Astrocyte of the spinal cord (primary cell): ENCODE results near the gene ZNF592.
A peak's percentile ranks its signal among the peaks of the same experiment; 100 is the strongest.
"Not testable (repeated sequence)": the region's sequence is repeated elsewhere in the genome, so short reads cannot be mapped to it uniquely, and the experiment has no call there.

Experiments used
- DNase-seq: peaks from one replicate; pipeline ENCODE4 v3.0.0; 2011; ENCODE audit warnings: low read depth, low spot score
- H3K4me3 ChIP-seq: 2 replicates; pipeline ENCODE4 v1.5.1; 2011; ENCODE audit warnings: low read depth, mild to moderate bottlenecking, low read length, moderate library complexity
- CTCF ChIP-seq: IDR thresholded peaks from 2 replicates; pipeline ENCODE4 v1.5.1; 2012; ENCODE audit warnings: low read depth, mild to moderate bottlenecking, low read length, inconsistent platforms
- in situ Hi-C: cut with HindIII; loops from 2 replicates; pipeline ENCODE4 v1.10.0; 2017; ENCODE audit warnings: low sequenced_read_pairs

Gene ZNF592

GRCh38 chr15:84727429-84727828, 21.0 kb upstream of the ZNF592 start:
- TF ChIP-seq CTCF, result no peak
- in situ Hi-C loops, result no loop called here
- no peak overlapping the region for H3K4me3 ChIP-seq
- no peak for DNase-seq

GRCh38 chr15:84731774-84732173, 16.6 kb upstream of the ZNF592 start:
- H3K4me3 ChIP-seq, result no peak overlapping the region
- no peak for TF ChIP-seq CTCF
- in situ Hi-C loops, result no loop called here
- DNase-seq, result peak; percentile 90

- in situ Hi-C loops, result no loop called here
- DNase-seq, result peak; percentile 64
- no peak overlapping the region for H3K4me3 ChIP-seq
- TF ChIP-seq CTCF, result no peak
Observed at GRCh38 chr15:84734794-84735479, 13.5 kb upstream of the ZNF592 start.

GRCh38 chr15:84735480-84736061, 12.8 kb upstream of the ZNF592 start:
- H3K4me3 ChIP-seq, in situ Hi-C loops: not testable (repeated sequence)
- DNase-seq, result peak; percentile 50

DNA sequence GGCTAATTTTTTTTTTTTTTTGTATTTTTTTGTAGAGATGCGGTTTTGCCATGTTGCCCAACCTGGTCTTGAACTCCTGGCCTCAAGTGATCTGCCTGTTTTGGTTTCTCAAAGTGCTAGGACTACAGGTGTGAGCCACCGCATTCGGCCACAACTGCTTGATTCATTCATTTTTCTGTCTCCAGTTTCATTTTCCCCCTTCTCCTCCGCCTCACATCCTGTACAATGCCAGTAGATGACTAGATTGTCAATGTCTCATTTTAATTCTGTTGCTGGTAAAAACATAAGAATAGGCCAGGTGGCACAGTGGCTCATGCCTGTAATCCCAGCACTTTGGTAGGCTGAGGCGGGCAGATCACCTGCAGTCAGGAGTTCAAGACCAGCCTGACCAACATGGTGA, 12.0 kb upstream of the ZNF592 start:
- no peak for TF ChIP-seq CTCF
- DNase-seq, result no peak
- no peak overlapping the region for H3K4me3 ChIP-seq
- in situ Hi-C loops, result no loop called here

DNA sequence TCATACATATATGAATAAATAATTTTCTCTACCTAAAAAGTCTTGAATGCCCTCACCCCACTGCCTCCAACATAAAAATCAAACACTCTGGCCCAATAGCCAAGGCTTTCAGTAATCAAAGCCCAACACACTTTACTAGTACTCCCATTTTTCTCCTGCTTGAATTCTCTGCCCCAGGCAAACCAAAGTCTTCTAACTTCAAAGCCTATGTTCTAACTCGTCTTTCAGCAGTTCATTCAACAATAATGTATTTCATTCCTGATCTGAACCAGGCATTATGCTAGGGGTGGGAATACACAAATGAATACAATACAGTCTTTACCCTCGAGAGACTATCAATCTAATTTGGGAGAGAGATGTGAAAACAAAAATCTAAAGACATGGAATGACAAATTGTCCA, 11.4 kb upstream of the ZNF592 start:
- DNase-seq, result no peak
- in situ Hi-C loops, result no loop called here
- TF ChIP-seq CTCF, result no peak
- H3K4me3 ChIP-seq, result no peak overlapping the region

- in situ Hi-C loops, result no loop called here
- TF ChIP-seq CTCF, result no peak
- H3K4me3 ChIP-seq, result no peak overlapping the region
- no peak for DNase-seq
Observed at GRCh38 chr15:84740691-84741090, 7.7 kb upstream of the ZNF592 start.
